SK-N-MC (cell line): ENCODE results near the gene ULK4.
"Not testable (repeated sequence)": the region's sequence is repeated elsewhere in the genome, so short reads cannot be mapped to it uniquely, and the experiment has no call there.

ENCODE experiments used
- FOXP2 ChIP-seq: optimal IDR thresholded peaks from 2 replicates; pipeline ENCODE3; 2011; ENCODE audit warnings: mild to moderate bottlenecking, moderate library complexity; ENCODE audit not compliant: insufficient read depth; ENCODE audit errors: extremely low read length, control extremely low read depth
- POLR2AphosphoS5 ChIP-seq: IDR thresholded peaks from 2 replicates; pipeline ENCODE4 v1.6.1; 2012; ENCODE audit warnings: mild to moderate bottlenecking, low read depth, low read length, borderline replicate concordance

DNA sequence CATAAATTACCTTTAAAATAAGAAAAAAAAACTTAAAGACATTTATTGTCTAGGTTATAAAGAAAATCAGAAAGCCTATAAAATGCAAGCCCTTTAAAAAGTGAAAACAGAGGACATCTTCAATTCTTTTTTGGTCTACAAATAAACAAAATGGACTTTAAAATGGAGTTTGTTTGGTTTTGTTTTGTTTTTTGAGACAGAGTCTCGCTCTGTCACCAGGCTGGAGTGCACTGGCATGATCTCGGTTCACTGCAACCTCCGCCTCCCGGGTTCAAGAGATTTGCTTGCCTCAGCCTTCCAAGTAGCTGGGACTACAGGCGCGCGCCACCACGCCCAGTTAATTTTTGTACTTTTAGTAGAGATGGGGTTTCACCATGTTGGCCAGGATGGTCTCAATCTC lies 252.7 kb downstream of the ULK4 start:
- not testable (repeated sequence) for TF ChIP-seq POLR2AphosphoS5, FOXP2
